ENCODE data around the gene TUBA1B.

DNA sequence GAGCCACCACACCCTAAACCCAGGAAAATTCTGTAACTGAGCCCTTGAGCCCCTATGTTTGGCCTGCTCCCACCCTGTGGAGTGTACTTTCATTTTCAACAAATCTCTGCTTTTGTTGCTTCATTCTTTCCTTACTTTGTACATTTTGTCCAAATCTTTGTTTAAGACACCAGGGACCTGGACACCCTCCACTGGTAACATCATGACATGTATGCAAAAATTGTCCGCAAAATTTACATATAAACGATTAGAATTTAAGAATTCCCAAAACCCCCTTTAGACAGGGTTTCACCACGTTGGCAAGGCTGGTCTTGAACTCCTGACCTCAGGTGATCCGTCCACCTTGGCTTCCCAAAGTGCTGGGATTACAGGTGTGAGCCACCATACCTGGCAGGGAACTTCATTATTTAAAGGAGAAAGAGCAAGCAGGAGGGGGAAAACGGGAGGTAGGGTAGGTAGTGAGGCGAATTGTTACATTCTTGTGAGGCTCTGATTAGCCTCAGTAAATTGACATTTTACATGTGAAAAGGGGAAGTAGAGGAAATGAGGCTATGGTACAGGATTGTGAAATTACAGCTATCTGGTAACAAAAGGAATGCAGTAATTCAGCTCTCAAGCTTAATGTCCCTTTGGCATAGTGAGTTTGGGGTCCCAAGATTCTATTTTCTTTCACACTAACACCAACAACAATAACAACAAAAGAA, 30.0 kb upstream of the TUBA1B start:
- TF ChIP-seq, protein P1, sequence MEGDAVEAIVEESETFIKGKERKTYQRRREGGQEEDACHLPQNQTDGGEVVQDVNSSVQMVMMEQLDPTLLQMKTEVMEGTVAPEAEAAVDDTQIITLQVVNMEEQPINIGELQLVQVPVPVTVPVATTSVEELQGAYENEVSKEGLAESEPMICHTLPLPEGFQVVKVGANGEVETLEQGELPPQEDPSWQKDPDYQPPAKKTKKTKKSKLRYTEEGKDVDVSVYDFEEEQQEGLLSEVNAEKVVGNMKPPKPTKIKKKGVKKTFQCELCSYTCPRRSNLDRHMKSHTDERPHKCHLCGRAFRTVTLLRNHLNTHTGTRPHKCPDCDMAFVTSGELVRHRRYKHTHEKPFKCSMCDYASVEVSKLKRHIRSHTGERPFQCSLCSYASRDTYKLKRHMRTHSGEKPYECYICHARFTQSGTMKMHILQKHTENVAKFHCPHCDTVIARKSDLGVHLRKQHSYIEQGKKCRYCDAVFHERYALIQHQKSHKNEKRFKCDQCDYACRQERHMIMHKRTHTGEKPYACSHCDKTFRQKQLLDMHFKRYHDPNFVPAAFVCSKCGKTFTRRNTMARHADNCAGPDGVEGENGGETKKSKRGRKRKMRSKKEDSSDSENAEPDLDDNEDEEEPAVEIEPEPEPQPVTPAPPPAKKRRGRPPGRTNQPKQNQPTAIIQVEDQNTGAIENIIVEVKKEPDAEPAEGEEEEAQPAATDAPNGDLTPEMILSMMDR (conservative IDR thresholded peaks at IDR 0.05; ENCODE audit: low read depth, low read length), result no peak
- TF ChIP-seq EZH2 (IDR thresholded peaks at IDR 0.05; ENCODE audit: borderline replicate concordance, low read depth, low read length, poor library complexity, severe bottlenecking), result no peak
